HEK293T (cell line): Measurements from ENCODE around the gene VWA3B.

Experiments used
- BHLHE40 ChIP-seq: fragments of 450-650 bp; IDR thresholded peaks from 2 replicates; pipeline ENCODE4 v1.6.1; 2016; ENCODE audit warnings: mild to moderate bottlenecking, moderate library complexity, borderline replicate concordance
- PKNOX1 ChIP-seq: fragments of 450-650 bp; IDR thresholded peaks from 2 replicates; pipeline ENCODE4 v1.6.1; 2016
- TARDBP ChIP-seq: fragments of 450-650 bp; IDR thresholded peaks from 2 replicates; pipeline ENCODE4 v1.6.1; 2016

- TF ChIP-seq TARDBP (no peak), PKNOX1 (no peak), BHLHE40 (no peak)
Measured at GRCh38 chr2:98359986-98360385, 273.0 kb downstream of the VWA3B start.
